ENCODE results near the gene RGL3. TPM values are rescaled to one million over a fixed set of nuclear protein-coding genes. Genes with fewer than 3 reads are reported as not detected.
A peak's percentile ranks its signal among the peaks of the same experiment; 100 is the strongest.
"Not testable (repeated sequence)": the region's sequence is repeated elsewhere in the genome, so short reads cannot be mapped to it uniquely, and the experiment has no call there.

RGL3 gene
- total RNA-seq, 1 experiment from 2014 or later, result 2.0 TPM

- in situ Hi-C loops (cut with HindIII; ENCODE audit: low pct_unique_long_range_greater_than_20kb, low sequenced_read_pairs), result no loop called here
- no peak for DNase-seq (ENCODE audit: low read depth, low spot score)
Observed at GRCh38 chr19:11451871-11452619, 32.9 kb upstream of the RGL3 start.

DNA sequence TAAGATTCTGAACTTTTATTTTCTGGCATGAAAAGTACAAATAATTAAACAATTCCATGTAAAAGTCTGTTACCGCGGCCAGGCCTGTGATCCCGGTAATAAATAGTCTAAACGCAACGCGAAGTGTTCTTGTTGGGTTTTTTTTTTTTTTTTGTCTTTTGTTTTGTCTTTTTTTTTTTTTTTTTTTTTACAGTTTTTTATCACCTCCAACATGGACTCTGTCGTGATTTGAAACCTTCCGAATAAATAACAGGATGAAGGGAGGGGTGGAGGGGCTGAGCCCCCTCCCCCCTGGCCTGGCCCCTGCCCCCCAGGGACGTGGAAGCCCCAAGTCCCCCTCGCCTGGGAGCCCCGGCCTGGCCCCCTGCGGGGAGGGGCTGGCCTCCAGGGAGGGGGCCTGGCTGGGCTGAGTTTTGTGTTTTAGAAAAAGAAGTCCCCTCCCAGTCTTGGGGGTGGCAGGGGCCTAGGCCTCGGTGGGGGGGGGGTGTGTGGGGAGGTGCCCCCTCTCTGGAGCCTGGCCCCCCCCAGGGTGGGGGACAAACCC lies 32.3 kb upstream of the RGL3 start:
- no peak for DNase-seq (ENCODE audit: low read depth, low spot score)
- in situ Hi-C loops (cut with HindIII; ENCODE audit: low pct_unique_long_range_greater_than_20kb, low sequenced_read_pairs), result no loop called here

DNA sequence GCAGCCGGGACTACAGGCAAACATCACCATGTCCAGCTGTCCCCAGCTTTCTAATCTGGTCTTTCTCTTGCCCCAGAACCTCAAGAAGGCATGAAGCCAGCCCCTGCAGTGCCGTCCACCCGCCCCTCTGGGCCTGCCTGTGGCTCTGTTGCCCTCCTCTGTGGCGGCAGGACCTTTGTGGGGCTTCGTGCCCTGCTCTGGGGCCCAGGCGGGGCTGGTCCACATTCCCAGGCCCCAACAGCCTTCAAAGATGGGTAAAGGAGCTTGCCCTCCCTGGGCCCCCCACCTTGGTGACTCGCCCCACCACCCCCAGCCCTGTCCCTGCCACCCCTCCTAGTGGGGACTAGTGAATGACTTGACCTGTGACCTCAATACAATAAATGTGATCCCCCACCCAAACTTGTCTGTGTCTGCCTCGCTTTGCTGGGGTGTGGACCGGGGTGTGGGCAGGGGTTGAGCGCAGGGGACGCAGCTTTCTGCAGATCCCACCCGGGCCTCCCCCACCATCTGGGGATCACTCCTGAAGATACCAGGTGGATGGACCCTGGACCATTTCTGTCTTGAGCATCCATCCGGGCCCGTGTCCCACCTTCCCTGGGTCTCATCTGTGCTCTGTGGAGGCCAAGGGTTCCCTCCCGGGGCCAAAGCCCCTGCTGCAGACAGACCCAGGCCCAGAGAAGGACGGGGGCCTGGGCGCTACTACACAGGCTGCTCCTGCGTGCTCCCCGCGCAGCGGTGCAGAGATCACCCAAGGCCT lies 31.6 kb upstream of the RGL3 start:
- in situ Hi-C loops (cut with HindIII; ENCODE audit: low pct_unique_long_range_greater_than_20kb, low sequenced_read_pairs), result no loop called here
- DNase-seq (ENCODE audit: low read depth, low spot score), result no peak

- in situ Hi-C loops (cut with HindIII; ENCODE audit: low pct_unique_long_range_greater_than_20kb, low sequenced_read_pairs), result no loop called here
- no peak for DNase-seq (ENCODE audit: low read depth, low spot score)
Observed at GRCh38 chr19:11448923-11449554, 29.9 kb upstream of the RGL3 start.

- DNase-seq (ENCODE audit: low read depth, low spot score), result no peak
- in situ Hi-C loops (cut with HindIII; ENCODE audit: low pct_unique_long_range_greater_than_20kb, low sequenced_read_pairs), result no loop called here
Observed at GRCh38 chr19:11448410-11448809, 29.3 kb upstream of the RGL3 start.

- no peak for DNase-seq (ENCODE audit: low read depth, low spot score)
- in situ Hi-C loops (cut with HindIII; ENCODE audit: low pct_unique_long_range_greater_than_20kb, low sequenced_read_pairs), result no loop called here
Observed at GRCh38 chr19:11447347-11448262, 28.5 kb upstream of the RGL3 start.

GRCh38 chr19:11446652-11447301 lies 27.7 kb upstream of the RGL3 start:
- in situ Hi-C loops (cut with HindIII; ENCODE audit: low pct_unique_long_range_greater_than_20kb, low sequenced_read_pairs), result no loop called here
- DNase-seq (ENCODE audit: low read depth, low spot score), result peak; percentile 61

DNA sequence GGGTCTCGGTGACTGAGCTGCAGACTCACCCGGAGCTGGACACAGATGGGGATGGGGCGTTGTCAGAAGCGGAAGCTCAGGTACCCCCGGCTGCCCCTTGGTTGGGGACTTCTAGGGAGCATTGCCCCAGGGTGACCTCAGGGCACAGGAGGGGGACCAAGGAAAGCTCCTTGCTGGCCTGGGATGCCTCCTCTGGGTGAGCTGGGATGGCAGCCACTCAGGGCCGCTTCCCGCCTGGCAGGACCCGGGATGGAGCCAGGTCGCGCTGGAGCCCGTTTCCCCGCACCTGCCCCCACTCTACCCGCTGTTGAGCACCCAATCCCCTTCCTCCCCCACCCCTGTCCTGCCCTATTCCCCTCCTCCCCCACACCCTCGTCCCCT lies 27.1 kb upstream of the RGL3 start:
- in situ Hi-C loops (cut with HindIII; ENCODE audit: low pct_unique_long_range_greater_than_20kb, low sequenced_read_pairs), result no loop called here
- no peak for DNase-seq (ENCODE audit: low read depth, low spot score)

GRCh38 chr19:11445141-11445540 lies 26.0 kb upstream of the RGL3 start:
- in situ Hi-C loops (cut with HindIII; ENCODE audit: low pct_unique_long_range_greater_than_20kb, low sequenced_read_pairs), result no loop called here
- no peak for DNase-seq (ENCODE audit: low read depth, low spot score)

- in situ Hi-C loops (cut with HindIII; ENCODE audit: low pct_unique_long_range_greater_than_20kb, low sequenced_read_pairs), result no loop called here
- DNase-seq (ENCODE audit: low read depth, low spot score), result no peak
Observed at GRCh38 chr19:11444059-11444458, 24.9 kb upstream of the RGL3 start.

- in situ Hi-C loops (cut with HindIII; ENCODE audit: low pct_unique_long_range_greater_than_20kb, low sequenced_read_pairs), result no loop called here
- DNase-seq (ENCODE audit: low read depth, low spot score), result no peak
Observed at GRCh38 chr19:11437955-11438354, 18.8 kb upstream of the RGL3 start.

GRCh38 chr19:11435833-11436313 lies 16.8 kb upstream of the RGL3 start:
- no peak for DNase-seq (ENCODE audit: low read depth, low spot score)
- in situ Hi-C loops (cut with HindIII; ENCODE audit: low pct_unique_long_range_greater_than_20kb, low sequenced_read_pairs), result no loop called here

DNA sequence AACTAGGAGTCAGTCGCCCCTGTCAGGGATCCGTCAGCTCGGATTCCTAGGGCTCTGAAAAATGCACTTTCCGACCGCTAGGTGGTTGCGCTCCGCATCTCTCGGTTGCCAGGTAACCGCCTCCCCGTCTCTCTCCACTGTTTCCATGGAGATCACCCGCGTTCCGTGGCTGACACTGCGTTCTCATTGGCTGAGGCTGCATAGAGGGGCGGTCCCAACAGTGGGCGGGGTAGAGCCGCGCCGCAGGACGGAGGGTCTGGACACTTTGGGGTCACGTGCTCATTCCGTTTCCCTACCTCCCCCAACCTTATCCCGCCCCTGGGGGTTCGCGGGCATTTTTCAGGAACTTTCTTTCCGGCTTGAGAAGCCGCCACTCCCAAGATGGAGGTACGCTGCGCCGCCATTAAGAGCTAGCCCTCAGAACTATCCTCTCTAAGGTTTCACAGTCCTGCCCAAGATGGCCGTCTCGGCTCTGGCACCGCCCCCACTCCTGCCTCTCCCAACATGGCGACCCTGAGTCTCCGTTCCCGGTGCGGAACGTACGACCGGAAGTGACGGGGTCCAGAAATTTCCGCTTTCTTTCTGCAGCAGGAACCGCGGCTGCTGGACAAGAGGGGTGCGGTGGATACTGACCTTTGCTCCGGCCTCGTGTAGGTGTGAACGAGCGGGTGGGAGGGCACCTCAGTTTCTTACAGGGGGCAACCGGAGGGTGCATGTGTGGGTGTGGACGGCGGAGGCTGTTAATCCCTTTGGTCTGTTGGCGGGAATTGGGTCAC lies 16.1 kb upstream of the RGL3 start, which contains the start of the genes ODAD3 and PRKCSH:
Gene ODAD3, minus strand, starts transcription at position 65 of the 776 bp plus-strand sequence. CDS start 105 bp downstream, outside the sequence.
Gene PRKCSH, plus strand, starts transcription at position 579 of the 776 bp plus-strand sequence. CDS start 483 bp downstream, outside the sequence.
- in situ Hi-C loops (cut with HindIII; ENCODE audit: low pct_unique_long_range_greater_than_20kb, low sequenced_read_pairs), result no loop called here
- peak; percentile 99 for DNase-seq (ENCODE audit: low read depth, low spot score)

DNA sequence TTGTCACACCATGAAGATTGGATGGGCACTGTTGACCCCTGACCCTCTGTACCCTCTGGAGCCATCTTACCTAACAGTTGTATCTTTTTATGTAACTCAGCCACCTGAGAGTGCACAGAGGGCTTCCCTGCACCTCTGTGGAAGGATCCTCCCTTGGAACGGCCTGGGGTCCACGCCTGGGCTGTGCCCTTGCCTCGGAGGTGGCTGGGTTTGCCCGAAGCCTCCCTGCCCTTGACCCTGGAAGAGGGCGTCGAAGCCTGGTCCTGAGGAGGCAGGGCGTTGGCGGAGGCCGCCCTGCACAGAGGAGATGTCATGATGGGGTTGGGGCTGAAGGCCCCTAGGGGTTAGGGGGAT lies 15.6 kb upstream of the RGL3 start:
- in situ Hi-C loops (cut with HindIII; ENCODE audit: low pct_unique_long_range_greater_than_20kb, low sequenced_read_pairs), result no loop called here
- no peak for DNase-seq (ENCODE audit: low read depth, low spot score)

DNA sequence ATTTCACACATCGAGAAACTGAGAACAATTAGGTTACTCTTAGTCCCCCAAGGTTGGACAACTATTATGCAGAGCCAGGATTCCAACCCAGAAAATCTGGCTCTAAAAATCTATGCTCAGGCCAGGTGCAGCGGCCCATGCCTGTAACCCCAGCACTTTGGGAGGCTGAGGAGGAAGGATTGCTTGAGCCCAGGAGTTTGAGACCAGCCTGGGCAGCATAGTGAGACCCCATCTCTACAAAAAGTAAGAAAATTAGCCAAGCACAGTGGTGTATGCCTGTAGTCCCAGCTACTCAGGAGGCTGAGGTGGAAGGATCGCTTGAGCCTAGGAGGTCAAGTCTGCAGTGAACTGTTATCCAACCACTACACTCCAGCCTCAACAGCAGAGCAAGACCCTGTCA lies 14.4 kb upstream of the RGL3 start:
- DNase-seq (ENCODE audit: low read depth, low spot score); in situ Hi-C loops (cut with HindIII; ENCODE audit: low pct_unique_long_range_greater_than_20kb, low sequenced_read_pairs): not testable (repeated sequence)

GRCh38 chr19:11426656-11427055 lies 7.5 kb upstream of the RGL3 start:
- in situ Hi-C loops (cut with HindIII; ENCODE audit: low pct_unique_long_range_greater_than_20kb, low sequenced_read_pairs), result no loop called here
- DNase-seq (ENCODE audit: low read depth, low spot score), result no peak

All from SK-MEL-5 (cell line).